Right cardiac atrium (tissue), 5 donors: ENCODE measurements around the gene AOPEP. TPM values are rescaled to one million over a fixed set of nuclear protein-coding genes. Genes with fewer than 3 reads are reported as not detected.
"Not testable (repeated sequence)": the region's sequence is repeated elsewhere in the genome, so short reads cannot be mapped to it uniquely, and the experiment has no call there.

Experiments
- ATAC-seq, 2 donors: fragments of 200-7000 bp; cut with Tn5 transposase; one replicate each; pipeline versions ENCODE4 v1.8.0 to v1.9.1; 2020; ENCODE audit warnings: moderate library complexity in 2 of 2, mild to moderate bottlenecking in 1 of 2
- DNase-seq, 3 donors: peaks; one replicate each; pipeline ENCODE4 v3.0.0-alpha.2; 2020
- H3K27ac ChIP-seq: one replicate; pipeline ENCODE4 v1.5.1; 2013; ENCODE audit warnings: mild to moderate bottlenecking, low read length, control low read depth, moderate library complexity
- H3K27me3 ChIP-seq: one replicate; pipeline ENCODE4 v1.6.1; 2013; ENCODE audit not compliant: control insufficient read depth, insufficient read depth
- H3K4me1 ChIP-seq: one replicate; pipeline ENCODE4 v1.6.1; 2013; ENCODE audit warnings: low read length; ENCODE audit not compliant: control insufficient read depth, insufficient read depth
- H3K4me3 ChIP-seq: one replicate; pipeline ENCODE4 v1.5.1; 2013; ENCODE audit warnings: low read length, control low read depth
- H3K9me3 ChIP-seq: one replicate; pipeline ENCODE4 v1.6.1; 2013; ENCODE audit warnings: low read length; ENCODE audit not compliant: control insufficient read depth
- WGBS: extraction: QIAGEN DNeasy Blood & Tissue Kit; methylation state at CpG from one replicate; pipeline ENCODE4 v1.1.7; 2013; 5-methylcytosine and 5-hydroxymethylcytosine counted together
- intact Hi-C, 4 donors: fragments of 100-400 bp; cut with DNase I; formaldehyde crosslinking; loops; one replicate each; pipeline versions ENCODE4 v1.11.0 to v1.14.0; 2022 to 2023
- polyA plus RNA-seq: library from polyadenylated mRNA; stranded (reverse); fragments of 200-250 nt; gene quantifications from one replicate; pipeline ENCODE4 v1.2.3, GENCODE V29; 2013
- total RNA-seq, 4 donors: library from RNA; stranded (reverse); fragmentation: NEBNext Ultra II Directional; extraction: Animal tissue kit (Norgen Biotek cat#: 25700); gene quantifications; one replicate each; pipeline ENCODE4 v1.2.1, GENCODE V29; 2021
- donor health status: healthy with polysubstance abuse.
- donor health status: DM: no; HTN: yes; CAD: no.
- donor health status: DM: no; HTN: no; CAD: no.
- donor health status: DM: no; HTN: yes; CAD: no; lungs with severe emphysema.
- donor health status: DM: yes; HTN: yes; CAD: no.

The AOPEP gene
- total and polyA plus RNA-seq, 5 donors, result 124 to 170 (median 154) TPM

DNA sequence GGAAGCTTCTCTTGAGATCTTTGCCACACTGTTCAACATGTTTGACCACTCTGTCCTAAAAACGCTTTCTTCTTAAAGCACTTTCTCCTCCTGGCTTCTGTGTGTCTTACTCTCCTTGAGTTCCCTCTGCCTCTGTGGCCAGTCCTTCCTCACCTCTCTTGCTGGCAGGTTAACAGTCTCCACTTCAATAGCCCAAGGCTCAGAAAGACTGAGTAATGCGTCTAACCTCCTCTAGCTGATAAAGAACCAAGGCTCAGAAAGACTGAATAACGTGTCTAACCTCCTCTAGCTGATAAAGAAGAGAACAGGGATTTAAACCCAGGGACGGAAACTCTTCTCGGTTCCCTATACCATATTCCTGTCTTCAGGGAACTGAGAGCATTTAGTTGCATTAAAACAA lies 205.2 kb downstream of the AOPEP start:
- WGBS, result 87% methylated on average over 5 of the region's 5 CpGs
- no peak for ATAC-seq
- intact Hi-C loops, result no loop called here
- Histone ChIP-seq H3K9me3 (no peaks in the 10 kb centered on the region), H3K27ac (no peak overlapping the region), H3K27me3 (no peaks in the 10 kb centered on the region), H3K4me3 (no peak overlapping the region), H3K4me1 (peaks cover 17% of the 10 kb centered on the region)
- no peak for DNase-seq

DNA sequence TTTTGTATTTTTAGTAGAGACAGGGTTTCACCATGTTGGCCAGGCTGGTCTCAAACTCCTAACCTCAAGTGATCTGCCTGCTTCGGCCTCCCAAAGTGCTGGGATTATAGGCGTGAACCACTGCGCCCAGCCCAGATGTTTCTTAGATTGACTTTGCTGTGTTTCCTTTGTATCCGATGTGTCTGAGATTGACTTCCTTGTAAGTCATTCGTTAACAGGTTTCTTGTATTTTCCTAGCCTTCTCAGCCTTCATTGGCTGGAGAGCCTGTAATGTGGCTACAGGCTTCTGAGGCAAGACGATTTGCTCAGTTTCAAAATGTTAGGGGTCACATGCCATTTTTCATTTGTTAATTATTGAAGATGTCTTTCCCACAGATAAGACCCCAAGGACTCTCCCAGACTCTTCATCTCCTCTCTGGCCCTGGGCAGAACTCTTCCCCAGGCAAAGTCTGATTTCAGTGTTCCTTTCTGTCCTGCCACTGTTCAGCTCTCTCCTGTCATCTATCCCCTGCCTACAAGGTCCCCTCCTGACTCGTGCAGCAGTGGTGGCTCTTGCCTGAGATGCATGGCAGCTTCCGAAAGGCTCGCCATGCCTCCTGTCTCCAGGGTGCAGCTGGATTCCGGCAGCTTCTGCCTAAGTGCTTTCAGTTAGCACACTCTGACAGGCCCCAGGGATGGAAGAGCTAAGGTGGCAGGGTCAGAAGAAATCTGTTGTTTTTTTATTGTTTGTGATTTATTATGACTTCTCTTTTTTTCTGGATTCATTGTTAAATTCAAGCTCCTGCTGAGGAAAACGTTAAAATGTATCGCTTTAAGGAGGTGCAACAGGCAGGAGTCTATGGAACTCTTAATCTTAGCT lies 206.4 kb downstream of the AOPEP start:
- intact Hi-C loops, result no loop called here
- DNase-seq (no peak), ATAC-seq (no peak)
- 85% methylated on average over 12 of the region's 12 CpGs for WGBS
- no peak overlapping the region for H3K4me3 ChIP-seq
- H3K4me1 ChIP-seq, result peaks cover 20% of the 10 kb centered on the region
- H3K27me3 ChIP-seq, result no peaks in the 10 kb centered on the region
- no peaks in the 10 kb centered on the region for H3K9me3 ChIP-seq
- H3K27ac ChIP-seq, result no peak overlapping the region

DNA sequence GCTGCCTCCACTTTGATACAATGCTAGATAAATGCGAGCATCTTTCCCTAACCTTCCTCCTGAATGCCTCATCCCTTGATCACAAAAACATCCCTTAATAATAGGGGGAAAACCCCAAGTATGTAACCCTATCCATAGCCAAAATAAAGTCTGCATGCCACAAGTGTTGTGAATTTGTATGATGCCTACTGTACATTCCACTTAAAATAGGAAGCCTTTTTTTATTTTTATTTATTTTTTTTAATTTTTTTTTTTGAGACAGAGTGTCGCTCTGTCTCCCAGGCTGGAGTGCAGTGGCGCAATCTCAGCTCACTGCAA lies 207.0 kb downstream of the AOPEP start:
- no peak for ATAC-seq
- 97% methylated on average over 3 of the region's 3 CpGs for WGBS

DNA sequence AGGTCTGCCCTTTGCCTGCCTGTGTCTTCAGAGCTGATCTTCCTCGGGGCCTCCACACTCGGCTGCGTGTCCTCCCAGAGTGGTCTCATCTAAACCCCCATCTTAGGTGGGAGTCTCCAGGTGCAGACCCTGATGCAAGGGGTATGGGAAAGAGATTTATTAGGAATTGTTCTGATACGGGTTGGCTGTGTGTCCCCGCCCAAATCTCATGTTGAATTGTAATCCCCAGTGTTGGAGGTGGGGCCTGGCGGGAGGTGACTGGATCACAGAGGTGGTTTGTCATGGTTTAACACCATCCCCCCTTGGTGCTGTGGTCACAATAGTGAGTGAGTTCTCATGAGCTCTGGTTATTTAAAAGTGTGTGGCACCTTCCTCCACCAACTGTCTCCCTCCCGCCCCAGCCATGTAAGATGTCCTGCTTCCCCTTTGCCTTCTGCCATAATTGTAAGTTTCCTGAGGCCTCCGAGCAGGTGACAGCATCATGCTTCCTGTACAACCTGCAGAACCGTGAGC lies 208.4 kb downstream of the AOPEP start:
- Histone ChIP-seq H3K9me3 (no peaks in the 10 kb centered on the region), H3K27me3 (no peaks in the 10 kb centered on the region), H3K27ac (no peak overlapping the region), H3K4me3 (no peak overlapping the region), H3K4me1 (peaks cover 13% of the 10 kb centered on the region)
- DNase-seq, result no peak
- intact Hi-C loops, result no loop called here
- 89% methylated on average over 9 of the region's 9 CpGs for WGBS
- ATAC-seq, result no peak

More for the DNA sequence above, 207.0 kb downstream of the AOPEP start:
- Histone ChIP-seq H3K9me3 (no peaks in the 10 kb centered on the region), H3K27me3 (no peaks in the 10 kb centered on the region), H3K4me1 (peaks cover 20% of the 10 kb centered on the region), H3K27ac (no peak overlapping the region), H3K4me3 (no peak overlapping the region)
- intact Hi-C loops, result no loop called here
- no peak for DNase-seq

DNA sequence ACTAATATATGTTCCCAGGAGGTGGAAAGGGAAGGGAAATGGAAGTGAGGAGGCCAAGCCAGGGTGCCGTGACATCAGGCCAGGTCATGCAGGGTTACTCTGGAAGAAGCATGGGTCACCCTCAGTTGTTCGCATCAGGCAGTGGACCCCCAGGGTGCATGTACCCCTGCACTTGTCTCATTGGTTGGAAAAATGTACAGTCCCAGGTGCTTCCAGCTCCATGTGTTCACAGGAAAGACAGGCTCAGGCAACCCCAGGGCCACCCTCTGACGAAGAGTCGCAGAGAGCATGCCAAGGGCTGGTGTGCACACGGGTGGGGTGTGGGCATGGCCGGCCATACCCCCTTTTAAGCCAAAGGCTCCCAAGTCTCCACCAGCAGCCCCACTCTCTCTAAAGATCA lies 208.9 kb downstream of the AOPEP start:
- 96% methylated on average over 6 of the region's 6 CpGs for WGBS
- peaks cover 12% of the 10 kb centered on the region for H3K4me1 ChIP-seq
- H3K9me3 ChIP-seq, result no peaks in the 10 kb centered on the region
- H3K27ac ChIP-seq, result no peak overlapping the region
- ATAC-seq, result no peak
- no peaks in the 10 kb centered on the region for H3K27me3 ChIP-seq
- no peak overlapping the region for H3K4me3 ChIP-seq
- DNase-seq, result no peak
- intact Hi-C loops, result no loop called here

DNA sequence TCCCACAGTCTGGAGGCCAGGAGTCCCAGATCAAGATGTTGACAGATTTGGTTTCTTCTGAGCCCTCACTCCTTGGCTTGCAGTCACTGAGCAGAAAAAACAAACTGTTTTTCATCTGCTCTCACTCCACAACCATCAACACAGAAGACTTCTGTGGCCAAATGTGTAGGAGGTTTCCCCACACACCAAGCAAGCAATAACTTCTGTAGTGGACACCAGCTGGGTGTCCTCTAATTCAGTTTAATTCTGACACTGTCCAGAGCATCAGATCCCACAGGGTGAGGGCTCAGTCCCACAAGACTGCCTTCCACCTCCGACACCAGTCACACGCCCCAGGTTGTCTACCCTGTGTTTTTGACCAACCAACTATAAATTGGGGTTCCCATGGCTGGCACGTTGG lies 209.9 kb downstream of the AOPEP start:
- Histone ChIP-seq H3K4me3 (no peak overlapping the region), H3K4me1 (peaks cover 15% of the 10 kb centered on the region), H3K9me3 (no peaks in the 10 kb centered on the region), H3K27ac (no peak overlapping the region), H3K27me3 (no peaks in the 10 kb centered on the region)
- DNase-seq (no peak), ATAC-seq (peak; percentile 13 to 37)
- intact Hi-C loops, result no loop called here
- 80% methylated on average over 3 of the region's 3 CpGs for WGBS

DNA sequence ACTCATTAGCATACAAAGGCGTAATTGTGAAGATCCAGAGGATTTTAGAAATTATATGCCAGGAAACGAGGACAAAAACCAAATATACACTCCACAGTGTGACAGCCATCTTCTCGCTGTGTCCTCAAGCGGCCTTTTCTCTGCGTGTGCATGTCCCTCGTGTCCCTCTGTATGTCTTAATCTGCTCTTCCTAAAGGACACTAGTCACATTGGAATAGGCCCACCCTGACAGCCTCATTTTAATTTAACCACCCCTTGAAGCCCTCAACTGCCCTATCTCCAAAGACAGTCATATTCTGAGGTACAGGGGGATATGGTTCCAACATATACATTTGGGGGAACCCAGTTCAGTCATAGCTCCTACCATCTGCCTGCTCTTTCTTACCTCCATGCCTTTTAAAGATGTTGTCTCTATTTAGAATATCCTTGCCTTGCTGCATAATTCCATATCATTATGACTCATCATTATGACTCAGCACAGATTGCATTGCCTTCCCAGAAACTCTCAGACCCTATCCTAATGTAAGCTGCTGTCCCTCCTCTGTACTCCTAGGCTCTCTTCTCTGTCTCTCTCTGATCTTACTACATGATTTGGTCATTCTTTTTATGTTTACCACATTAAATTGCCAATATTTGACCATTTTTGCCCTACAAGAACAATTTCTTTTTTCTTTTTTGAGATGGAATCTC lies 210.9 kb downstream of the AOPEP start:
- Histone ChIP-seq H3K27me3 (no peaks in the 10 kb centered on the region), H3K4me3 (no peak overlapping the region), H3K27ac (no peak overlapping the region), H3K9me3 (no peaks in the 10 kb centered on the region), H3K4me1 (peaks cover 13% of the 10 kb centered on the region)
- WGBS, result 96% methylated on average over 6 of the region's 6 CpGs
- no peak for DNase-seq
- intact Hi-C loops, result no loop called here
- ATAC-seq, result peak in 1 of 2 donors; percentile 66

DNA sequence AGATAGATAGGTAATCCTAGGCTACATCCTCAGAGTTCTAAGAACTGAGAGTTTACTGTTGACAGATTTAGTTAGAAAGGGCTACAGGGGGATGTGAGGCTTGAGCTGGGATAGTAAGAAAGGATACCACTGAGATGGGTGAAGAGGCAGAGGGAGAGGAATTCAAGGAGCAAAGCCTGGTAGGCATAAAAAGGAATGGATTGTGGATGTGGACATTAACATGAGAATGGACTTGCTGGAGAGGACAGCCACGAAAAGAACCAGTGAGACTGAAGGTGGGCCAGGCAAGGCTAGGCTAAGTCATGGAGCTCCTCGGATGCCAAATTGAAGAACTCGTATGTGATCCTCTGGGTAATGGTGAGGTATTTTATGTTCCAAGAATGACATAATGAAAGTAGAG lies 211.9 kb downstream of the AOPEP start:
- DNase-seq, result no peak
- ATAC-seq, result no peak
- Histone ChIP-seq H3K27me3 (no peaks in the 10 kb centered on the region), H3K4me3 (no peak overlapping the region), H3K4me1 (peaks cover 13% of the 10 kb centered on the region), H3K9me3 (no peaks in the 10 kb centered on the region), H3K27ac (no peak overlapping the region)
- intact Hi-C loops, result no loop called here
- WGBS, result 96% methylated on average over 3 of the region's 3 CpGs

DNA sequence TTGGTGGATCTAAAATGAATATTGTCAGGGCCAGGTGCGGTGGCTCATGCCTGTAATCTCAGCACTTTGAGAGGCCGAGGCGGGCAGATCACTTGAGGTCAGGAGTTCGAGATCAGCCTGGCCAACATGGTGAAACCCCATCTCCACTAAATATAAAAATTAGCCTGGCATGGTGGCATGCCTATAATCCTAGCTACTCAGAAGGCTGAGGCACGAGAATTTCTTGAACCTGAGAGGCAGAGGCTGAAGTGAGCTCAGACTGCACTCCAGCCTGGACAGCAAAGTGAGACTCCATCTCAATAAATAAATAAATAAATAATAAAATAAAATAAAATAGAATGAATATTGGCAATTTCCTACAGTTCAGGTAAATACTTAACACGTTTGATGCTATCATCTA lies 213.8 kb downstream of the AOPEP start:
- intact Hi-C loops, H3K27me3 ChIP-seq, DNase-seq, H3K4me3 ChIP-seq, ATAC-seq, H3K27ac ChIP-seq, H3K9me3 ChIP-seq: not testable (repeated sequence)
- H3K4me1 ChIP-seq, result peaks cover 13% of the 10 kb centered on the region
- 98% methylated on average over 6 of the region's 6 CpGs for WGBS

DNA sequence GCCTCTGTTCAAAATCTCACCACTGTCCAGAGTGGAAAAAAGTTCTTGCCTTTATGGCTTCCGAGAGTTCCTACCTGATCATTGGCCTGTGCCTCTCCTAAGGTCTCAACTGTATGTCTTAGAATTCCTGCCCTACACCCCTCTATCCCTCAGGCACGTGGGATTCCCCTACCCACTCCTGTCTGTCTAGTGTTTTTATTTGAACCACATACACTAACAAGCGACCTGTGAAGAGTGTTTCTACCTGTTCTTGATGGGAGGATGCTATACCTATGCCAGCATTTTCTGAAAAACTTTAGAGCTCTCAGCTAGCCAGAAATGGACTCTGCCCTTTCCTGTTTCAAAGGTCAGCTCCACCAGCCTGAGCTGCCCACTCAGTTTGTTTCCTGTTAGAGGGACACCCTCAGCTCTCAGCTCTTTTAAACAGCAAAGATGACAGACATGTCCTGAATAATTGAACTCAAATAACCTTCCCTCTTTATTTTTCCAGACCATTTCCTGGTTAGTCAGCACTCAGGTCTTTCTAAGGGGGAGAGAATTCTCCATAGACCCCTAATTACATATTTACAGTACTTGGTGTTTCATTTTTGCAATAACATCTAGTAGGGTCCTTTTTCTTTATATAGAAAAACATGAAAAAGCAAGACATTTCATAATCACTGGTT lies 214.8 kb downstream of the AOPEP start:
- intact Hi-C loops, result no loop called here
- Histone ChIP-seq H3K27me3 (no peaks in the 10 kb centered on the region), H3K27ac (peak overlapping the region; percentile 13), H3K4me3 (no peak overlapping the region), H3K9me3 (no peaks in the 10 kb centered on the region), H3K4me1 (peaks cover 12% of the 10 kb centered on the region)
- 66% methylated on average over 3 of the region's 3 CpGs for WGBS
- peak; percentile 49 to 63 for ATAC-seq
- DNase-seq, result no peak

DNA sequence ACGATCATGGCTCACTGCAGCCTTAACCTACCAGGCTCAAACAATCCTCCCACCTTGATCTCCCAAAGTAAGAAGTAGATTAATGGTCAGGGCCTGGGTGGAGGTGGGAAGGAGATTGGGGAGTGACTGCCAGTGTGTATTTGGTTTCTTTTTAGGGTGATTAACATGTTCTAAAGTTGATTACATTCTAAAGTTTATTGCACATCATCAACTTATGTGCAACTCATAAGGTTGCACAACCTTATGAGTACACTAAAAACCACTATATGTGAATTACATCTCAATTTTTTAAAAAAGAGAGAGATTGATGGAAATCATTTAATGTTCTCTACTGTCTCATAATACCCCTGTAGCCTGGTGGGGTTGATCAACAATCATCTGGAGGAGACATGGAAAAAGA lies 218.1 kb downstream of the AOPEP start:
- Histone ChIP-seq H3K4me1 (peaks cover 7% of the 10 kb centered on the region), H3K27ac (no peak overlapping the region), H3K4me3 (no peak overlapping the region), H3K9me3 (no peaks in the 10 kb centered on the region), H3K27me3 (no peaks in the 10 kb centered on the region)
- intact Hi-C loops, result no loop called here
- no peak for ATAC-seq
- 93% methylated on average over 1 of the region's 1 CpG for WGBS
- DNase-seq, result no peak
